Pulmonary artery endothelial cell (primary cell): ENCODE measurements around the gene GNB1. TPM values are rescaled to one million over a fixed set of nuclear protein-coding genes. Genes with fewer than 3 reads are reported as not detected.

ENCODE experiments used
- DNase-seq: peaks from one replicate; pipeline ENCODE4 v3.0.0-alpha.2; 2011; ENCODE audit warnings: low read depth, low spot score
- total RNA-seq: library from RNA; depleted of rRNA; stranded (reverse); fragments of >200 nt; gene quantifications from 2 replicates; pipeline ENCODE4 v1.2.3, GENCODE V29; 2014

GNB1 gene
- total RNA-seq, 1 donor from 2014 or later: 99.8 TPM

GRCh38 chr1:1827089-1827848, 63.6 kb downstream of the GNB1 start:
- DNase-seq: no peak

GRCh38 chr1:1826356-1827088, 64.4 kb downstream of the GNB1 start:
- no peak for DNase-seq

DNA sequence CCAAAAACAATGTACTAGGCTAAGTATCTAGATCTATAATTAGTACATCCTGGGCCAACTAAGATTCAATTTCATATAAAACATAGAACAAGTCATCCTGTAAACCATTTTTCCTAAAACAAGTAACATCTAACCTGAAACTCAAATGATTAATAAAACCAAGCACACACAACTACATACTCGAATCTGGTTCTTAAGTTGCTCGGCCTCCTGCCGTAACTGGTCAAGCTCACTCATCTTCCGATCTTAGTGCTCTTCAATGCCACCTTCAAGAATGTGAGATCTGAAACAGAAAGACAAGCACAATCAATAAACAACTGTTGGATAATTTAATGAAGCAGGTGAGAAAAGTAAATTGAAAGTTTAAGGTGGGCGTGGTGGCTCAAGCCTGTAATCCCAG, 65.7 kb downstream of the GNB1 start:
- DNase-seq: no peak

DNA sequence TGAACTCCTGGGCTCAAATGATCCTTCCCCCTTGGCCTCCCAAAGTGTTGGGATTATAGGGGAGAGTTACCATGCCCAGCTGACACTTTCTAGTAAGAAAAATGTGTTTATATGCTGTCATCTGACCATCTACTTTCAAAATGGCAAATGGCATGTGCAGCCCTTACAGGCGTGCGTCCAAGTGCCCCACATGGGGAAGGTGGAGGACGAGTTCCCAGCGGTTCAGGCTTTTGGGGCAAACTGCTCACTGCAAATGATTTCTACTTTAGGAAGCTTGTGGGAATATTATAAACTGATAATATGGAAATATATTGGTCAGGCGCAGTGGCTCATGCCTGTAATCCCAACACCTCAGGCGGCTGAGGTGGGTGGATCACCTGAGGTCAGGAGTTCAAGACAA, 71.1 kb downstream of the GNB1 start:
- DNase-seq: no peak

DNA sequence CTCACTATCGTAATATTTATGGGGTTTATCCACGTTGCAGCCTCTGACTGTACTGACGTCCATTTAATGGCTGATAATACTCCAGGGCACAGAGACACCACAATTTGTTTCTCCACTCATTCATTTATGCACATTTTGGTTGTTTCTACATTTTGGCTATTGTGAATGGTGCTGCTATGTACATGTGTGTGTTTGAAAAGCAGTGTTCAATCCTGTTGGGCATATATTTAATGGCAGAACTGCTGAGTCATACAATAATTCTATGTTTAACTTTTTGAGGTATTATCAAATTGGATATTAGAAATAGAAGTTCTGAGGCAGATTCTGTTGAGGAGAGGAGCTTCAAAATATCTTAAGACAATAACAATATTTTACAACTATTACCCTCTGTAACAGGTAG, 73.7 kb downstream of the GNB1 start:
- no peak for DNase-seq

DNA sequence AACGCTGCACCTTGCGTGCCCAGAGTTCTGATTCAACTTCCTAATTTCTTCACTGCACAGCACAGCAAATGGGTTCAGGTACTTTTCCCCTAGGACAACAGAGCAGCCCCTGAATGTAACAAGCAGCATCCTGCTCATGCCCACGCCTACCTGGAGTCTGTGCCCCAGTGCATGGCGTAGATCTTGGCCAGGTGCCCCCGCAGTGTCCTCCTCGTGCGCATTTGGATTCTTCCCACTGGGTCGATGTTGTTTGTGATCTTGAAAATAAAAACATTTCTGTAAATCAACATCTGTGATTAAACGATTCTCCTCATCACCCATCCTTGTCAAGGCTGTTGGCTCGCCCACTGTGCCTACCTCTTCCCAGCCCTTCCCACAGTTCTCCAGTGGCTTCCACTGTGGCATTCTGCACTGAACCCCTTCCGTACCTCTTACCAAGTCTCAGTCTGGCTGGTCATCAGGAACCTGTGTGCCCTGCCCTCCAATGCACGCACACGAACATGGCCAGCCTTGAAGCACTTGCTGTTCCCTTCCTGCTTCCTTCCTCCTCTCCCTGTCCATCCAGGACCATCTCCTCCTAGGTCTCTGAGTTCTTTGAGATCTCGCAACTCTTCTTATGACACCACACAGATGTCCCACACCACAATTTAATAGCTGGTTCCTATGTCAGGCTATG, 75.1 kb downstream of the GNB1 start:
- no peak for DNase-seq

DNA sequence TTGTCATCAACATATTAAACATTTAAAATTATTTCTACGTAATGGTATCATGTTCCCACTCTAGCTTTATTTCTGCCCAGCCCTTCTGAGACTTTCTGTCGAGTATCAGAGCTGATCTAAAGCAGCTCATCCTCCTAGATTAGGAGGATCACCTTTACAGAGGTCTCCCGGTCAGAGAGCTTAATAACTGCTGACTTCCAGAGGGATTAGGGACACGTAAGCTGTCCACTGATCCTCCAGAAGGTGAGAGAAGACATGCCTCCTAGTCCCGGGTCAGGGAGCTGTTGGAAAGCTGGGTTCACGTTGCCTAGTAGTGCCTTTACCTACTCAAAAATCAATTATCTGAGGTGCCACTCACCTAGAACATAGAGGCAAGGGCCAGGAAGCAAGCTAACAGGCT, 81.4 kb downstream of the GNB1 start:
- no peak for DNase-seq

DNA sequence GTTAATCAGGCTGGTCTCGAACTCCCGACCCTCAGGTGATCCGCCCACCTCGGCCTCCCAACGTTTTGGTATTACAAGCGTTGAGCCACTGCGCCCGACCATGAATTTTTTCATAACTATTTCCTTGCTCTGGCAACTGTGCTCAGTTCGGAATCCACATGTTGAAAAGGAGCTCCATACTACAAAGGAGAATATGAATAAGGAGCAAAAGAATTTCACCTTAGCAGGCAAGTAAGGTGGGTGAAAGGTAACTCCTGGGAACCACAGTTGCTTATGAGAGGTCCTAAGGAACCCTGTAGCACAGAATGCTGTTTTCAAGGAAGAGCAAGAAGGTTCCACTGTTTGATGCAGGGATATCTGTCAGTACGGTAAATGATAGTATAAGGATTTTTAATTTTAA, 82.7 kb downstream of the GNB1 start:
- DNase-seq: no peak

DNA sequence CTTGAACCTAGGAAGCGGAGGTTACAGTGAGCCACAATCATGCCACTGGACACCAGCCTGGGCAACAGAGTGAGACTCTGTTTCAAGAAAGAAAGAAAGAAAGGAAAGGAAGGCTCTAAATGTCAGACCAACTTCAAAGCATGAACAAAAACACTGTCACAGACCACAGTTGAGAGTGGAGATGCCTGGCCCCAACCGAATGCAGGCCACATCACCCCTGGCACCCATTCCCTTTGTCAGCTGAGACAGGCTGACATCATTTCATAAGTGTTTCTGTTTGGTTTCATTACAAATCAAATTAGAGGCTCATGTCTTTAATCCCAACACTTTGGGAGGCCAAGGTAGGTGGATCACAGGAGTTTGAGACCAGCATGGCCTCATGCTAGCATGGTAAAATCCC, 84.0 kb downstream of the GNB1 start:
- DNase-seq: no peak

DNA sequence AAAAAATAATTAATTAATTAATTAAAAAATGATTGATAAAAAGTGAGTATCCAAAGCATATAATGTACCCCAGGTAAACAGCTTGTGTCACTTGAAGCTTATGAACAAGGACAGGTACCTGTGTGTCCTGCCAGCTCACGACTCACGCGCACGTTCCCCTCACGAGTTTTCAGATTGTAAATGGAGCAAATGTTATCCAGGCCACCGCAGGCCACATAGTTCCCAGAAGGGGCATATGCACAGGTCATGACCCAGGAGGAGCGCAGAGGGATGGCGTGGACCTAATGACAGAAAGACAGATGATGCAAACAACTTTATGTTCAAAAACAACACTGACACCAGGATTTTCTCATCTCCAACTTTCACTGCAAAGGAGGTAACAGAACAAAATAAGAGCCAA, 86.6 kb downstream of the GNB1 start:
- DNase-seq: no peak

- DNase-seq: no peak
Measured at GRCh38 chr1:1802871-1803270, 88.0 kb downstream of the GNB1 start.

- DNase-seq: no peak
Measured at GRCh38 chr1:1799716-1800115, 91.2 kb downstream of the GNB1 start.

DNA sequence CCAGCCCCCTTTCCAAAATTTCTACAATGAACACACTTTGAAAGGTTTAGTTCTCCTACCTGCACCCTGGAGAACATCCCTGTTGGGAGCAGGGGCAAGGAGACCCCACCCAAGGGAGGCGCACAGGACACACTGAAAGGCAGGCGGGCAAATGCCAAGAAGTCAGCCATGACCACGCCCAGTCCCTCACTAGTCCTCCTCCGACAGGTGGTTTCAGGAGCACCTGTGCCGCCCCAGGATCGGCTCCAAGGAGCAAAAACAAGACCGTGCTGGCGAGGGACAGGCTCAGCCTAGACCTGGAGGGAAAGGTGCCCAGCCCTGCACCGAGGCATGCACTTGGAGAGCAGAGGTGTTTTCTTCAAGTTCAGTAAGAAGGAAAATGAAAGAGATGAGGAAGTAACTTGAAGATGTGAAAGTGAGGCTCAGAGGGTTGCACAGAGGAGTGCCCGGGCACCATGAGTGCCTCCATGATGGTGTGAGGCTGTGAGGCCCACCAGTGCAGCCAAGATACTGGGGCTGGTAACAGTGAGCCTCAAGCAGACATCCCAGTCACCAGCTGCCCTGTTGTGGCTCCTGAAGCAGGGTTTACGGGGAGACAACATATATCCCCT, 93.1 kb downstream of the GNB1 start:
- DNase-seq: no peak

DNA sequence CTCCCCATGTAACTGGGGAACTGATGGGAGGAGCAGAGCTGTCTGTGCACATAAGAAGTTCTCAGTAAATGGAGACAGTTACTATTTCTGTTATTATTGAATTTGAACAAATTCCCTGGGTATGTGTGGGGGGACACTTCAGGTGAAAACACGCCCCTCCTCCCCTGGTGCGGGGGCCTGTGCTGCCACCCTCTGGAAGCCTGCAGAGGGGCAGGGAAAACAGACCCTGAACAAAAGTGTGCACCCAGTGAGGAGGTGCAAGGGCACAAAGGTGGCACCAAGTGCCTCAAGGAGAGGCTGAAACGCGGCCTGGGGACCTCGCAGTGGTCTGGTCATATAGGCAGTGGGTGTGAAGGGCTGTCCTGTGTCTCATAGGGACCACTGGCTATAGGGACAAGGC, 94.4 kb downstream of the GNB1 start:
- DNase-seq: no peak

DNA sequence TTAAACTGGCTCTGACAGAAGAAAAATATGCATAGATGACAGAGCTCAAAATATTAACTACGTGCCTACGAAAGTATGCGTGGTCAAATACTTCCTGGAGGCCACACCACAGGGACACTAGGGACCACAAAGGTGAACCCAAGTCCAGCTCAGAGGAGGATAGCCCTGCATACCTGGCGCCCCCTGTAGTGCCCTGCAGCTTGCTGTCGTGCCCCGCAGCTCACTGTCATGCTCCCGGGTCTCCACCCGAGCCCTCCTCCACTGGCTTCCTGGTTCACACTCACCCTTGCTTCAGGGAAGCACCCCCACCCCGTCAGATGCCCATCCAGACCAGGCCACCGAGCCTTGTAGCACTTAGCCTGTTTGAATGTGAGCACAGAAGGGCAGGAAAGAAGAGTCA, 95.9 kb downstream of the GNB1 start:
- no peak for DNase-seq

DNA sequence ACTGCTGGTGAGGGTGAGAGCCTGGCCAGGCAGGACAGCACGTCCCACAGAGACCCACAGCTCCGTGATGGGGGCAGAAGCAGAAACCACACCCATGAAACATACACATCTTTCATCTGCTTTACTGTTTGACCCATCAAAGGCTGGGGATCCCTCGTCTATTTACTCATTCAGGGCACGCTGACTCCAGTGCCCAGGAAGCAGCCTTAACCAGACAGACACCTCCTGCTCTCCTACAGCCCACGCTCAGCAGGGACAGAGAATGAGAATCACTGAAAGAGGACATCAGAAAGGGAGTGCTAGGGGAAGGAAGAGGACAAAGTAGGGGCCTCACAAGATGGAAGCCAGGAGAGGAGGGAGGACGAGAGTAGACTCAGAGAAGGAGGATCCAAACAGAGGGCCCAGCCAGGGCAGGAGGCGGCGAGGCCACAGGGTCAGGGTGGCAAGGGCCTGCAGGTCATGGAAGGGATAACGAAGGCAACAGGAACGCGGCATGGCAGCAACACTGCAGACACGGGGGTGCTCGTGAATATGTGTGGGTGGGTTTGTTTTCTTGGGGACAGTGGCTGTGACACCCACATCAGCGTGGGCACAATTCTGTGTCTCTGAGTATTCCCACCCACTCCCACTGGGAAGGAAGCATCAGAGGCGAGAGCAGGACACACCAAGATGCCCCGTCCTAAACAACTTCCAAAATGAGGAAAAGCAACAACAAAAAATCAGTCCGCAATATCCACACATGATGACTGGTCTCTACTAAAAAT, 97.2 kb downstream of the GNB1 start:
- DNase-seq: no peak

DNA sequence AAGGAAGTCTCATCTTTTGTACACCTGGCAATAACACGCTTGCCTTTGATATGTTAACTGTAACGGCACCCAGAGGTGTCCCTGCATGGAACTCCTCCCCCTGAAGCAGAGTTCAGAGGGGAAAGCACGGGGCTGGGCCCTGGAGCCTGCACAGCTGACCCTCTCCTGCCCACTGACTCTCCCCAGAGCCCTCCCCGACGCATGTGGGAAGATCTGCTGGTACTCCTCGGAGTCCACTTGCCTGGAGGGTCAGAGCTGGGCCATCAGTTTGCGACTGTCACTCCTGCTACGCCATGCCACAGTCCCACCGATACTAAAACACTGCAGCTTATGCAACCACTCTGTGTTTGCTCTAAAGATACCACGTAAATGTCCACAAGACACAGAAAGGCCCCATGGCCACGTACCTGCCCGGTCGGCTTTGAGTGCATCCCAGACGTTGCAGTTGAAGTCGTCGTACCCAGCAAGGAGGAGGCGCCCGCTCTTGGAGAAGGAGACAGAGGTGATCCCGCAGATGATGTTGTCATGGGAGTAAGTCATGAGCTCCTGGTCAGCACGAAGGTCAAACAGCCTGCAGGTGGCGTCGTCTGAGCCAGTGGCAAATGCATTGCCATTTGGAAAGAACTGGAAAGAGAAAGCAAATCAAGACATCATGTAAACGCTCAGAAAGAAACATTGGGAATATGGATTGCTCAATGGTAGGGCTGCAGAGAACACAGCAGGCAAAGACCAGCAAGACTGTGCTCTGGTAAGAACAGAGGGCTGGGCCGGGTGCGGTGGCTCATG, 102.0 kb downstream of the GNB1 start:
- DNase-seq: no peak

DNA sequence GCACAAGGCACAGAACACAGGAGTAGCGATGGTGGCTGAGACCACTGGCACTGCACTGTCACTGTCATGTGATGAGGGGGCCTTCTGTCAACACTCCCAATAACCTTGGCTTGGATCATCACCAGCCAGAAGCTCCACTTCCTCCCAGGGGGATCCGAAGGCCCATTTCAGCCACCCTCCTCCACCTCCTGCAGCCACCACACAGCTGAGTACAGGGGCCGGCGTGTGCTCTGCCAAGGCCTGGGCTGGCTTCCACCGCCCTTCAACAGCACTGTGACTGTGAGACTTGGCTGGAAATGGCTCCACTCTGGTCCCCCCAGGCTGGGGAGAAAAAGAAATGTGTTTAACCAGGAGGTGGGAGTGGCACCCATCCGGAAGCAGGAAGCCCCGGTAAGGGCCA, 102.8 kb downstream of the GNB1 start:
- DNase-seq: no peak

GRCh38 chr1:1786836-1787605, 103.9 kb downstream of the GNB1 start:
- no peak for DNase-seq

- DNase-seq: no peak
Measured at GRCh38 chr1:1785666-1786065, 105.2 kb downstream of the GNB1 start.
